ENCODE measurements around the gene TMEM54.

DNA sequence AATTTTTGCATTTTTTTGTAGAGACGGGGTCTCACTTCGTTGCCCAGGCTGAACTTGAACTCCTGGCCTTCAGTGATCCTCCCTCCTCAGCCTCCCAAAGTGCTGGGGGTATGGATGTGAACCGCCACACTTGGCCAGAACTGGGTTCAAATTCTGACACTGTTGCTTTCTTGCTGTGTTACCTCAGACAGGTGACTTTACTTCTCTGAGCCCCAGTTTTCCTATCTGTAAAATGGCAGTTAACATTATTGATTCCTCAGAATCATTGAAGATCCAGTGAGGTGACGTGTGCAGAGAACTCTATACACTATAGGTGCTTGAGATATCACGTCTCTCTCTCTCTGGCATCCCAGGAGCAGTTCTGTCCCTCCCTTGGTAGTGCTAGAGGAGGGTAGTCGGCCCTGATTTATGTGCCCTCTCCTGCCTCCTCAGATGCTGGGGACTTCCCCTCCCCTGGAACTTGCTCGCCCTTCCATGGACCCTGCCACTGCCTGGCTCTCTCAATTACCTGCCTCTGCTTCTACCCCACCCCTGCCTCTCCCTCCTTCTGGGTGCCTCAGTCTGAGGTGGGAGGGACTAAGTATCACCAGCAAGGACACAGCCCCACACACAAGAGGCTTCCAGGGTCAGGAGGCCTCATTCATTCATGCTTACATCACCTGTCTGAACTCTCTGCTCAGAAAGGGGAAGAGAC, 17.7 kb downstream of the TMEM54 start:
- TF ChIP-seq, protein P1, sequence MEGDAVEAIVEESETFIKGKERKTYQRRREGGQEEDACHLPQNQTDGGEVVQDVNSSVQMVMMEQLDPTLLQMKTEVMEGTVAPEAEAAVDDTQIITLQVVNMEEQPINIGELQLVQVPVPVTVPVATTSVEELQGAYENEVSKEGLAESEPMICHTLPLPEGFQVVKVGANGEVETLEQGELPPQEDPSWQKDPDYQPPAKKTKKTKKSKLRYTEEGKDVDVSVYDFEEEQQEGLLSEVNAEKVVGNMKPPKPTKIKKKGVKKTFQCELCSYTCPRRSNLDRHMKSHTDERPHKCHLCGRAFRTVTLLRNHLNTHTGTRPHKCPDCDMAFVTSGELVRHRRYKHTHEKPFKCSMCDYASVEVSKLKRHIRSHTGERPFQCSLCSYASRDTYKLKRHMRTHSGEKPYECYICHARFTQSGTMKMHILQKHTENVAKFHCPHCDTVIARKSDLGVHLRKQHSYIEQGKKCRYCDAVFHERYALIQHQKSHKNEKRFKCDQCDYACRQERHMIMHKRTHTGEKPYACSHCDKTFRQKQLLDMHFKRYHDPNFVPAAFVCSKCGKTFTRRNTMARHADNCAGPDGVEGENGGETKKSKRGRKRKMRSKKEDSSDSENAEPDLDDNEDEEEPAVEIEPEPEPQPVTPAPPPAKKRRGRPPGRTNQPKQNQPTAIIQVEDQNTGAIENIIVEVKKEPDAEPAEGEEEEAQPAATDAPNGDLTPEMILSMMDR (IDR thresholded peaks at IDR 0.05; ENCODE audit: insufficient read depth, low read length, poor library complexity, severe bottlenecking) = no peak
- TF ChIP-seq EZH2phosphoT487 (conservative IDR thresholded peaks at IDR 0.05; ENCODE audit: low read length) = no peak
